Ascending aorta (tissue), 2 donors: Measurements from ENCODE around the gene GKN2. TPM values are rescaled to one million over a fixed set of nuclear protein-coding genes. Genes with fewer than 3 reads are reported as not detected.

Experiments used
- DNase-seq, 2 donors: peaks; one replicate each; pipeline ENCODE4 v3.0.0-alpha.2; 2019; ENCODE audit warnings: low spot score in 2 of 2
- H3K27ac ChIP-seq, 2 donors: fragments of 200-600 bp; sonication (generic); one replicate each; pipeline ENCODE4 v1.5.1; 2016 to 2017; ENCODE audit warnings: mild to moderate bottlenecking in 1 of 2
- H3K27me3 ChIP-seq: fragments of 200-600 bp; sonication (generic); one replicate; pipeline ENCODE4 v1.5.1; 2017
- H3K36me3 ChIP-seq, 2 donors: fragments of 200-600 bp; sonication (generic); one replicate each; pipeline ENCODE4 v1.5.1; 2016
- H3K4me1 ChIP-seq, 2 donors: fragments of 200-600 bp; sonication (generic); one replicate each; pipeline ENCODE4 v1.5.1; 2016 to 2017; ENCODE audit warnings: mild to moderate bottlenecking in 1 of 2
- H3K4me3 ChIP-seq, 2 donors: fragments of 200-600 bp; sonication (generic); one replicate each; pipeline ENCODE4 v1.5.1; 2016 to 2017; ENCODE audit warnings: mild to moderate bottlenecking in 1 of 2
- H3K9me3 ChIP-seq, 2 donors: fragments of 200-600 bp; sonication (generic); one replicate each; pipeline ENCODE4 v1.5.1; 2016
- intact Hi-C: fragments of 100-400 bp; cut with DNase I; formaldehyde crosslinking; loops from one replicate; pipeline ENCODE4 v1.15.1; 2023
- total RNA-seq: library from RNA; depleted of rRNA; stranded (reverse); fragments of >200 nt; gene quantifications from one replicate; pipeline ENCODE4 v1.1.0, GENCODE V29; 2016
- TF ChIP-seq, protein P1 (sequence below), 3 experiments: fragments of 200-600 bp in 2 of 3; fragments of 450-650 bp in 1 of 3; sonication (generic) in 2 of 3; IDR thresholded peaks; one replicate each; pipeline ENCODE4 v1.5.1; 2016 to 2019; ENCODE audit warnings: antibody characterized with exemption in 3 of 3, mild to moderate bottlenecking in 1 of 3, moderate library complexity in 1 of 3

GKN2 gene, protein sequence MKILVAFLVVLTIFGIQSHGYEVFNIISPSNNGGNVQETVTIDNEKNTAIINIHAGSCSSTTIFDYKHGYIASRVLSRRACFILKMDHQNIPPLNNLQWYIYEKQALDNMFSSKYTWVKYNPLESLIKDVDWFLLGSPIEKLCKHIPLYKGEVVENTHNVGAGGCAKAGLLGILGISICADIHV
- 0.75 TPM for total RNA-seq

DNA sequence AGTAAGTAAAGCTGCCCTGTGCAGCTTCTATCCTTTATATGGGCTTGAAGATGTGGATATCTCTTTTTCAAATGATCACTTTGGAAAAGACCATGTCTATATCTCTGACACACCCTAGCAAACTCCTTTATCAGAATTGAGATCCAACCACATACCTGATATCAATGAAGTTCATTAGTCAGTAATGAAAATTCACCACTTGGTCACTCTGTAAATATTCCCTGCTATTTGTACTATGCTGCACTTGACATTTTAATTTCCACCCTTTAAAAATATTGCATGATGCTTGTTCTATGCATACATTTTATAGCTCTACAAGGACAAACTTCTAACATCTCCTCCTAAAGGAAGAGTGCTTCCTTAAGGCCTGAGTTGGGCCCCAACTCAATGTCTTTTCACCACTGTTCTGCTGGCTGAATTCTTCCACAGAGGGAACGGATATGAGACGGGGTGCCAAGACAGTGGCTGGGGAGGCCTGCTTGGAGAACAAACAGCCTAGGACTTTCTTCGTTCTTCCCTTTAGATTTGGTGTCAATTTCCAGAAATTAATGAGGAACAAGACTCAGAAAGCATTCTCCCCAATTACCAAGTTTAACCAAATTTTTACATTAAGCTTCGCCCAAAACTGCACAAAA lies at the start of gene GKN2:
TSS of gene GKN2 (minus strand) at position 7 of the 635 bp plus-strand sequence. CDS start 32 bp downstream, outside the sequence.
- Histone ChIP-seq H3K27me3 (no peaks in the 10 kb centered on the region), H3K9me3 (no peaks in the 10 kb centered on the region), H3K4me3 (no peak within 1 kb of the TSS), H3K36me3 (no peaks in the 10 kb centered on the region), H3K27ac (no peak within 1 kb of the TSS), H3K4me1 (no peaks in the 10 kb centered on the region)
- intact Hi-C loops, result no loop called here
- TF ChIP-seq, protein P1, sequence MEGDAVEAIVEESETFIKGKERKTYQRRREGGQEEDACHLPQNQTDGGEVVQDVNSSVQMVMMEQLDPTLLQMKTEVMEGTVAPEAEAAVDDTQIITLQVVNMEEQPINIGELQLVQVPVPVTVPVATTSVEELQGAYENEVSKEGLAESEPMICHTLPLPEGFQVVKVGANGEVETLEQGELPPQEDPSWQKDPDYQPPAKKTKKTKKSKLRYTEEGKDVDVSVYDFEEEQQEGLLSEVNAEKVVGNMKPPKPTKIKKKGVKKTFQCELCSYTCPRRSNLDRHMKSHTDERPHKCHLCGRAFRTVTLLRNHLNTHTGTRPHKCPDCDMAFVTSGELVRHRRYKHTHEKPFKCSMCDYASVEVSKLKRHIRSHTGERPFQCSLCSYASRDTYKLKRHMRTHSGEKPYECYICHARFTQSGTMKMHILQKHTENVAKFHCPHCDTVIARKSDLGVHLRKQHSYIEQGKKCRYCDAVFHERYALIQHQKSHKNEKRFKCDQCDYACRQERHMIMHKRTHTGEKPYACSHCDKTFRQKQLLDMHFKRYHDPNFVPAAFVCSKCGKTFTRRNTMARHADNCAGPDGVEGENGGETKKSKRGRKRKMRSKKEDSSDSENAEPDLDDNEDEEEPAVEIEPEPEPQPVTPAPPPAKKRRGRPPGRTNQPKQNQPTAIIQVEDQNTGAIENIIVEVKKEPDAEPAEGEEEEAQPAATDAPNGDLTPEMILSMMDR (IDR thresholded peaks at IDR 0.05), result no peak
- DNase-seq, result no peak

DNA sequence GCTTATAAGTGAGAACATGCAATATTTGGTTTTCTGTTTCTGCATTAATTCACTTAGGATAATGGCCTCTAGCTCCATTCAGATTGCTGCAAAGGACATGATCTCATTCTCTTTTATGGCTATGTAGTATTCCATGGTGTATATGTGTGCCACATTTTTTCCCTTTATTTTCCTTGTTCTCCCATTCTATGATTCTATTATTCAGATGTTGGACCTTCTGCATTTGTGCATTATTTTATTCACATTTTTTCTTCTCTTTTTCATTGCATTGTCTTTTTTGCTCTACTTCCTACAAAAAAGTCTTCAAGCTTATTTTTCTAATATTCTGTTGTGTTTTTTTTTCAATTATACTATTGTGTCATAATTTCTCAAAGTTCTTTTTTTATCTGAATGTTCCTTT lies 49.2 kb upstream of the GKN2 start:
- Histone ChIP-seq H3K9me3 (no peaks in the 10 kb centered on the region), H3K4me1 (no peaks in the 10 kb centered on the region), H3K4me3 (no peak overlapping the region), H3K27me3 (no peaks in the 10 kb centered on the region), H3K27ac (no peak overlapping the region), H3K36me3 (no peaks in the 10 kb centered on the region)
- DNase-seq, result no peak
- intact Hi-C loops, result no loop called here
- TF ChIP-seq, protein P1 (IDR thresholded peaks at IDR 0.05), result no peak

DNA sequence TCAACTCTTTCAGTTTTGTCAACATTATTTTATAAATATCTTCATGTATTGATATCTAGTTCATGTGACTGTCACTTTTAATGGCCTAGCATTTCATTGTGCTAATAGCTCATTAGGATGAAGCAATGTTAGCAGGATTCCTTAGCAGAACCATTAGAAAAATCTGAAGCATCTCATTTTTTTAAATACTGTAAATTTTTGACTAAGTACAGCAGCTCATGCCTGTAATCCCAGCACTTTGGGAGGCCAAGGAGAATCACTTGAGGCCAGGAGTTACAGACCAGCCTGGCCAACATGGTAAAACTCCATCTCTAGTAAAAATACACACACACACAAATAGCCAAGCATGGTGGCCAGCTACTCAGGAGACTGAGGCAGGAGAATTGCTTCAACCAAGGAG lies 44.7 kb upstream of the GKN2 start:
- Histone ChIP-seq H3K9me3 (no peaks in the 10 kb centered on the region), H3K27ac (no peak overlapping the region), H3K4me1 (no peaks in the 10 kb centered on the region), H3K4me3 (no peak overlapping the region), H3K27me3 (no peaks in the 10 kb centered on the region), H3K36me3 (no peaks in the 10 kb centered on the region)
- no peak for DNase-seq
- TF ChIP-seq, protein P1 (IDR thresholded peaks at IDR 0.05), result no peak
- intact Hi-C loops, result no loop called here

DNA sequence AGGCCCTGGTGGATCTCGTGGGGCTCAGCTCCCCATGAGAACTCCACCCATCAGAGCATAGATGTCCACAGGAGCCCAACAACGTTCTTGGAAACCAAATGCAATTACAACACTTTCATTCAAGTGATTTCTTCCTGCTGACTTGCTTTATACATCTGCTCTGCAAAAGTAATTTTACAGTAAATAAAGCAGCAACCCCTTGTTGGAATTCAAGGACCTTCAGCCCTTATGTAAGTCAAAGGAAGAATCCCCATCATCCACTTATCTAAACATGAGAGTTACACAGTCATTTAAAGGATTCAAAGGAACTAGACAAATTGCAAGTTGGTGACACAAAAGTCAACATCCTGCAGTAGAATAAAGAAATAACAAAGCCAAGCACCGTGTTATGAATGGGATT lies 43.2 kb upstream of the GKN2 start:
- no peak for DNase-seq
- H3K36me3 ChIP-seq, result no peaks in the 10 kb centered on the region
- no peak overlapping the region for H3K4me3 ChIP-seq
- H3K4me1 ChIP-seq, result no peaks in the 10 kb centered on the region
- TF ChIP-seq, protein P1 (IDR thresholded peaks at IDR 0.05), result no peak
- intact Hi-C loops, result no loop called here
- no peaks in the 10 kb centered on the region for H3K27me3 ChIP-seq
- H3K9me3 ChIP-seq, result no peaks in the 10 kb centered on the region
- no peak overlapping the region for H3K27ac ChIP-seq

DNA sequence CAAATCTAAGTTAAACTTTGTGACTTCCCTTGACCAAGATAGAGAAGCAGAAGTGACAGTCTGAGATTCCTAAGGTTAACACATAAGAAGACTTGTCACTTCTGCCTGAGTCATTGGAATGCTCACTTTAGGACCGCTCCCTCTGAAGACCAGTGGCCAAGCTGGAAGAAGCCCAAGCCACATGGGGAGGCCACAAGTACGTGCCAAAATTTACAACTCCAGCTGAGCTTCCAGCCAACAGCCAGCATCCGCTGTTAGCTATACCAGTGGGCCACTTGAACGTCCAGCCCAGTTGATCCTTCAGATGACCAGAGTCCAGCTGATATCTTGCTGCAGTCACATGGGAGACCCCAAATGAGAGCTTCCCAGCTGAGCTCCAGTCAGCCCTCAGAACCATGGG lies 42.2 kb upstream of the GKN2 start:
- H3K27me3 ChIP-seq, result no peaks in the 10 kb centered on the region
- DNase-seq, result no peak
- no peak overlapping the region for H3K27ac ChIP-seq
- TF ChIP-seq, protein P1 (IDR thresholded peaks at IDR 0.05), result no peak
- no peaks in the 10 kb centered on the region for H3K4me1 ChIP-seq
- H3K36me3 ChIP-seq, result no peaks in the 10 kb centered on the region
- intact Hi-C loops, result no loop called here
- H3K4me3 ChIP-seq, result no peak overlapping the region
- no peaks in the 10 kb centered on the region for H3K9me3 ChIP-seq
